HCT116 (cell line): ENCODE data around the gene CRTC3. TPM values are rescaled to one million over a fixed set of nuclear protein-coding genes. Genes with fewer than 3 reads are reported as not detected.
"Not testable (repeated sequence)": the region's sequence is repeated elsewhere in the genome, so short reads cannot be mapped to it uniquely, and the experiment has no call there.

ENCODE experiments used
- ATAC-seq: fragments of 200-7000 bp; cut with Tn5 transposase; 2 replicates; pipeline ENCODE4 v1.9.1; 2020; ENCODE audit warnings: mild to moderate bottlenecking, moderate library complexity
- BruUV-seq: library from RNA; stranded (reverse); fragments of 400-500 nt; replicated peaks from 2 replicates; lab custom pipeline; 2021; lab: Mats Ljungman, UMichigan
- CTCF ChIA-PET: fragments of 300-600 bp; sonication (Branson Sonifier 250); formaldehyde crosslinking; loops from one replicate; lab custom pipeline; 2021; ENCODE audit warnings: antibody characterized with exemption; lab: Charles Lee
- POLR2A ChIA-PET: fragments of 300-600, 350-600 bp; sonication (Branson Sonifier 250); formaldehyde crosslinking; loops from one replicate; lab custom pipeline; 2021; ENCODE audit warnings: antibody characterized with exemption; lab: Charles Lee
- RAD21 ChIA-PET, 2 experiments: fragments of 300-600 bp; sonication (Branson Sonifier 250); formaldehyde crosslinking; loops; one replicate each; lab custom pipeline; 2023; ENCODE audit warnings: low total read pairs in 2 of 2; ENCODE audit not compliant: uncharacterized antibody in 2 of 2, unreplicated experiment in 2 of 2, low non-redundant PET in 1 of 2; lab: Charles Lee
- DNase-seq: peaks from one replicate; pipeline ENCODE4 v3.0.0-alpha.2; 2010; ENCODE audit warnings: low read depth, low spot score
- H2AFZ ChIP-seq: fragments of 200-600 bp; shearing (Covaris generic), sonication (generic); 2 replicates; pipeline ENCODE4 v1.6.1; 2017; ENCODE audit warnings: low read depth, mixed run types, mixed read lengths, antibody characterized with exemption, low read length; ENCODE audit not compliant: poor library complexity, severe bottlenecking
- H3K27ac ChIP-seq: 2 replicates; pipeline ENCODE4 v1.5.1; 2012; ENCODE audit warnings: low read depth, low read length
- H3K27me3 ChIP-seq: fragments of 200-600 bp; sonication (generic); 2 replicates; pipeline ENCODE4 v1.6.1; 2016; ENCODE audit warnings: mixed run types, low read length, mixed read lengths; ENCODE audit not compliant: insufficient read depth
- H3K36me3 ChIP-seq, 2 experiments: fragments of 200-500 bp in 1 of 2; fragments of 200-600 bp in 1 of 2; sonication (Bioruptor generic) in 1 of 2; sonication (generic) in 1 of 2; 2 replicates each; pipeline versions ENCODE4 v1.5.1 to v1.6.1; 2014 to 2016; ENCODE audit warnings: low read length in 2 of 2, inconsistent platforms in 1 of 2, mixed read lengths in 1 of 2, mixed run types in 1 of 2; ENCODE audit not compliant: insufficient read depth in 2 of 2, control insufficient read depth in 1 of 2
- H3K4me1 ChIP-seq, 2 experiments: fragments of 200-600 bp in 1 of 2; sonication (generic) in 1 of 2; 2 replicates each; pipeline versions ENCODE4 v1.5.1 to v1.6.1; 2012 to 2017; ENCODE audit warnings: low read length in 2 of 2, inconsistent platforms in 1 of 2, mild to moderate bottlenecking in 1 of 2, mixed read lengths in 1 of 2, mixed run types in 1 of 2, moderate library complexity in 1 of 2; ENCODE audit not compliant: insufficient read depth in 2 of 2, control insufficient read depth in 1 of 2
- H3K4me2 ChIP-seq: fragments of 200-600 bp; sonication (generic); 2 replicates; pipeline ENCODE4 v1.6.1; 2017; ENCODE audit warnings: mixed run types, low read length, mixed read lengths
- H3K4me3 ChIP-seq, 2 experiments: fragments of 200-600 bp in 1 of 2; sonication (generic) in 1 of 2; replicated peaks in 1 of 2; 2 replicates each; pipeline ENCODE4 v1.5.1; 2011 to 2016; ENCODE audit warnings: low read length in 2 of 2, control low read depth in 1 of 2, low read depth in 1 of 2, mild to moderate bottlenecking in 1 of 2, mixed read lengths in 1 of 2, mixed run types in 1 of 2
- H3K79me2 ChIP-seq: fragments of 200-600 bp; sonication (generic); 2 replicates; pipeline ENCODE4 v1.6.1; 2017; ENCODE audit warnings: mild to moderate bottlenecking, mixed run types, low read length, moderate library complexity, mixed read lengths; ENCODE audit not compliant: insufficient read depth
- H3K9ac ChIP-seq: fragments of 200-600 bp; sonication (generic); 2 replicates; pipeline ENCODE4 v1.6.1; 2016; ENCODE audit warnings: low read length, mixed read lengths
- H3K9me2 ChIP-seq: fragments of 200-600 bp; sonication (generic), shearing (Covaris generic); 2 replicates; pipeline ENCODE4 v1.6.1; 2017; ENCODE audit warnings: mixed run types, mild to moderate bottlenecking, moderate library complexity; ENCODE audit not compliant: insufficient read depth
- H3K9me3 ChIP-seq, 2 experiments: fragments of 200-500 bp in 1 of 2; fragments of 200-600 bp in 1 of 2; sonication (Bioruptor generic) in 1 of 2; sonication (generic) in 1 of 2; 2 replicates each; pipeline ENCODE4 v1.6.1; 2014 to 2017; ENCODE audit warnings: low read length in 2 of 2, mixed read lengths in 2 of 2, inconsistent platforms in 1 of 2, low read depth in 1 of 2, mild to moderate bottlenecking in 1 of 2, mixed run types in 1 of 2, moderate library complexity in 1 of 2; ENCODE audit not compliant: control insufficient read depth in 1 of 2, insufficient read depth in 1 of 2
- H4K20me1 ChIP-seq: fragments of 200-600 bp; sonication (generic), shearing (Covaris generic); 2 replicates; pipeline ENCODE4 v1.6.1; 2017; ENCODE audit warnings: mixed run types, mild to moderate bottlenecking, moderate library complexity; ENCODE audit not compliant: insufficient read depth
- ELF1 ChIP-seq: IDR thresholded peaks from 2 replicates; pipeline ENCODE4 v1.6.1; 2012; ENCODE audit warnings: low read depth, borderline replicate concordance
- EZH2 ChIP-seq: fragments of 200-600 bp; sonication (generic); IDR thresholded peaks from 2 replicates; pipeline ENCODE4 v1.6.1; 2017; ENCODE audit warnings: antibody characterized with exemption, mixed run types
- POLR2A ChIP-seq: IDR thresholded peaks from 2 replicates; pipeline ENCODE4 v1.7.0; 2011; ENCODE audit warnings: borderline replicate concordance; ENCODE audit not compliant: insufficient read depth, insufficient read length; ENCODE audit errors: extremely low read depth
- YY1 ChIP-seq: IDR thresholded peaks from 2 replicates; pipeline ENCODE4 v1.6.1; 2011; ENCODE audit warnings: low read length, low read depth, moderate library complexity, mild to moderate bottlenecking; ENCODE audit not compliant: insufficient replicate concordance; ENCODE audit errors: extremely low read depth
- intact Hi-C: fragments of 100-400 bp; cut with micrococcal nuclease; formaldehyde crosslinking; loops from 2 replicates; pipeline ENCODE4 v1.10.0; 2022
- total RNA-seq: library from RNA; stranded (reverse); gene quantifications from one replicate; pipeline ENCODE4 v1.2.1, GENCODE V29; 2021; ENCODE audit not compliant: unreplicated experiment

CRTC3 gene
- total RNA-seq, 1 experiment from 2014 or later: 20.7 TPM

GRCh38 chr15:90654233-90655136, 124.8 kb downstream of the CRTC3 start:
- H3K4me2 ChIP-seq: no peak overlapping the region
- H3K4me3 ChIP-seq: no peak overlapping the region
- H3K9me3 ChIP-seq: no peaks in the 10 kb centered on the region
- H3K79me2 ChIP-seq: no peaks in the 10 kb centered on the region
- ChIA-PET POLR2A (interaction anchor here (0.5 to 0.6 kb wide), 2 partner anchors 343 to 405 kb away, joined by 3 to 5 read pairs; no protein-coding TSS in a partner anchor), RAD21 (no interaction called here), CTCF (interaction anchor here (0.7 kb wide), 1 partner anchor 361 kb away, joined by 3 read pairs; no protein-coding TSS in a partner anchor)
- H3K4me1 ChIP-seq: peaks cover 0 to 12% of the 10 kb centered on the region in 2 experiments; a peak in 3 of 4 replicates
- TF ChIP-seq POLR2A (no peak), YY1 (no peak), EZH2 (no peak), ELF1 (no peak)
- no peaks in the 10 kb centered on the region for H3K36me3 ChIP-seq
- DNase-seq (no peak), ATAC-seq (no peak)
- H3K27me3 ChIP-seq: no peaks in the 10 kb centered on the region
- H4K20me1 ChIP-seq: no peaks in the 10 kb centered on the region
- intact Hi-C loops: no loop called here
- no peak overlapping the region for H2AFZ ChIP-seq
- H3K27ac ChIP-seq: no peak overlapping the region; the same call in 1 of the 2 replicates
- H3K9ac ChIP-seq: no peak overlapping the region
- no peaks in the 10 kb centered on the region for H3K9me2 ChIP-seq
- BruUV-seq: no TSS peak

GRCh38 chr15:90657520-90658172, 127.9 kb downstream of the CRTC3 start:
- H3K9ac ChIP-seq, H4K20me1 ChIP-seq, CTCF ChIA-PET, H3K36me3 ChIP-seq, intact Hi-C loops, H3K9me2 ChIP-seq, H2AFZ ChIP-seq, H3K27me3 ChIP-seq, H3K79me2 ChIP-seq, POLR2A ChIA-PET, H3K9me3 ChIP-seq, DNase-seq, RAD21 ChIA-PET, H3K4me2 ChIP-seq, H3K27ac ChIP-seq, H3K4me3 ChIP-seq, BruUV-seq, ATAC-seq: not testable (repeated sequence)
- peaks cover 10 to 17% of the 10 kb centered on the region in 2 experiments for H3K4me1 ChIP-seq
